GM18873 (cell line): ENCODE results near the gene AKR7A3.
"Not testable (repeated sequence)": the region's sequence is repeated elsewhere in the genome, so short reads cannot be mapped to it uniquely, and the experiment has no call there.

Source experiments
- ATAC-seq: cut with Tn5 transposase; IDR thresholded peaks from one replicate; pipeline ENCODE4 v1.9.1; 2021; ENCODE audit warnings: mild to moderate bottlenecking, moderate library complexity, moderate number of reproducible peaks; ENCODE audit not compliant: unreplicated experiment, low FRiP score

AKR7A3 gene

DNA sequence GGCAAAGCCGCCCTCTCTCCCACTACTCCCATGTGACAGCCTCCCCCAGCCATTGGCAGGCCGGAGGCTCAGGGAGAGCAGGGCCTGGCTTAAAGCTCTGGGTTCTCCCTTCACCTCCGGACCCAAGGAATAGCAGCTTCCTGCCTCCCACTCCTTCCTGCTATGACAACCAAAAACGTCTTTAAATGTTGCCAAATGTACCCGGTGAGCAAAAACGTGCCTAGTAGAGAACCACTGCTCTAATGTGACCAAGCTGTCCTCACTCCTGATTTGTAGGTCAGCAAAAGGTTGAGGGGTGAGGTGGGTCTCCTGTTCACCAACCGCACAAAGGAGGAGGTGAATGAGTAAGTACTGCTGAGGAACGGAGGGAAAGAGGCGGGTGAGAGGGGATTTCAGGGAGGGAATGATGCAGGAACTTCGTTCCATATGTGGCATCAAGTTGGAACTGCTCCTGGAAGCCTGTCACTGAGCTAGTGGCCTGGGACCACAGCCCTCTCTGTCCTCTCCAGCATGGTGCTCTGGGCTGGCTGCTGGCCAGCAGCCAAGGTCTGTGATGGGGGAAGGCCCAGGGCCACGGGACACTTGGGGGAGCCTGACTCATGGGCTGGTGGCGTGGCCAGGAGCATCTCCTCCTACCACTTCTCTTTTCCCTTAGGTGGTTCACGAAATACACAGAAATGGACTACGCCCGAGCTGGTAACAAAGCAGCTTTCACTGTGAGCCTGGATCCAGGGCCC lies 31.2 kb downstream of the AKR7A3 start:
- ATAC-seq = no peak

DNA sequence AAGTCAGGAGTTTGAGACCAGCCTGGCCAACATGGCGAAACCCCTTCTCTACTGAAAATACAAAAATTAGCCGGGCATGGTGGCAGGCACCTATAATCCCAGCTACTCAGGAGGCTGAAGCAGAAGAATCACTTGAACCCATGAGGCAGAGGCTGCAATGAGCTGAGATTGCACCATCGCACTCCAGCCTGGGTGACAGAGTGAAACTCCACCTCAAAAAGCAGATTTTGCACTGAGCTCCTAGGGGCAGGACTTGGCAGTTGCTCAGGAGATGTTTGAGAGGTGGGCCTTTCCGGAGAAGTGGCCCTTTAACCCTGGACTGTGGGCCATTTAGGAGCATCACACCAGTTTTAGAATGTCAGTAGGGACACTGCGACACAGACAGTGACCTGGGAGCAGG lies 32.3 kb downstream of the AKR7A3 start:
- not testable (repeated sequence) for ATAC-seq

DNA sequence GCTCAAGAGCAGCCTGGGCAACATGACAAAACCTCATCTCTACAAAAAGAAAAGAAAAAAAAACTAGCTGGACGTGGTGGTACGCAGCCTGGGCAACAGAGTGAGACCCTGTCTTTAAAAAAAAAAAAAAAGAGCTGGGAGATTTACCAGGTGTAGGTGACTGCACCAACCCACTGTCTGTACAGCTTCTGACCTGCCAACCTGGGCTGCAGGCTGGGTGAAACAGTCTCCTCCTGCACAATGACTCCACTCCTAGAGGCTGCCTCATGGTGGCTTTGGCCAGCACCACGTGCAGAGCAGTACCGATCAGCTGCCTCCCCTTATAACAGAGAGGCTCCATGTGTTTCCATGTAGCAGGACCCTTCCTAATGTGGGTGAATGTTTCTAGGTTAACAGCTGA lies 33.3 kb downstream of the AKR7A3 start:
- no peak for ATAC-seq

DNA sequence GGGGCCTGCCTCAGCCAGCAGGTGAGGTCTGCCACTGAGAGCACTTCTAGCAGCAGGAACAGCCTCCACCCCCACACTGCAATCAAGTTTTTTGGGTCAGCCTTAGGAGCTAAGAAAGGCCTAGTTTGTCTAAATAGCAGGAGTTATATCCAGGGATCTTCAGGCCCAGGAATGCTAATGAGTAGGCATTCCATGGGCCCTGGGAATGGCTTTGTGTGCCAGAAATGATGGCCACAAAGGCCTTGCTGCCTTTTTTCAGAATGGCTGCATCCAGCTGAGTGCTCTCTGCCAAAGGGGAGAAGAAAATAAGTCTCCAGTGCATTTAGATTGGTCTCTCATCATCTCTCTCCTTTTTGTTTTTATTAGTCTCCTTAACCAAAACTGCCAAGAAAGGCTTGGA lies 34.2 kb downstream of the AKR7A3 start:
- no peak for ATAC-seq

DNA sequence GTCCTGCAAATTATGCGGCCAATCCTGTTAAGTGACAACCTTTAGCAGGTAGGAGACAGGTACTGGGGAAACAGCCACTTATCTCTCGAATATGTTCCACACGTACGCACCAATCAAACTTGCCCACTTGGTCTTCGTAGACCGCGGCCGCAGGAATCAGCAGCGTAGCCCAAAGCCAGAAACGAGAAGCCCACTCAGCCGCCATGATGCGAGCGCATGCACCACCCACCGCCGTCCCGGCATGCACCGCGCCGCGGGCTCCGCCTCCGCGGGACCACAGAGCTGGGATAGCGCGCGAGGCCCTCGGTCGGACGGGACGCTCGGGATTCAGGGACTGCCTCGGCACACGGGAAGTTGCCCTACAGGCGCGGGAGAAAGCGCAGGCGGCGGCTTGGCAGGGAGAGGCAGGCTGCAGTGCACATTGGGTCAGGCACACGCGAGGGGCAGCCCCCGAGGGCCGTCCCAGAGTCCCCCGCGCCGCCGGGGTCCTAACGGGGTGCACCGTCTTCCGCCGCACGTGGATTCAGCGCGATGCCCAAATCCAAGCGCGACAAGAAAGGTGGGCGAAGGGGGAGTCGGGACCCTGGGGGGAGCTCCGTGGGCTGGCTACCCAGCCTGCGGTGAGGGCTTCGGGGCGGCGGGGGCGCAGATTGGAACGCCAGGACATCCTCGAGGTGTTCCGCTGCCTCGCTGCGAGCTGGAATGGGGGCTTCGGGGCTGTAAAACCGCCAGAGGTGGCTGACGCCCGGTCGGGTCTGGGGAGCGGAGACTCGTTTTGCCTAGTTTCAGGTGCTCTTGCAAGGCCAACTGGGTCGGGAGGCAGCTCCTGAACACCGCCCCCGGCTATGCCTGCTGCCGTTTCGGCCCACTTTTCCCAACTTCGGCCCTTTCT lies 37.0 kb downstream of the AKR7A3 start, which contains the start of the genes EMC1 and MRTO4:
Gene EMC1 (minus strand): TSS at position 220 of the 892 bp plus-strand sequence. CDS start 15 bp downstream, at position 205.
Gene MRTO4 (plus strand): TSS at position 501 of the 892 bp plus-strand sequence. CDS start 31 bp downstream, at position 532.
- ATAC-seq = peak; percentile 56

DNA sequence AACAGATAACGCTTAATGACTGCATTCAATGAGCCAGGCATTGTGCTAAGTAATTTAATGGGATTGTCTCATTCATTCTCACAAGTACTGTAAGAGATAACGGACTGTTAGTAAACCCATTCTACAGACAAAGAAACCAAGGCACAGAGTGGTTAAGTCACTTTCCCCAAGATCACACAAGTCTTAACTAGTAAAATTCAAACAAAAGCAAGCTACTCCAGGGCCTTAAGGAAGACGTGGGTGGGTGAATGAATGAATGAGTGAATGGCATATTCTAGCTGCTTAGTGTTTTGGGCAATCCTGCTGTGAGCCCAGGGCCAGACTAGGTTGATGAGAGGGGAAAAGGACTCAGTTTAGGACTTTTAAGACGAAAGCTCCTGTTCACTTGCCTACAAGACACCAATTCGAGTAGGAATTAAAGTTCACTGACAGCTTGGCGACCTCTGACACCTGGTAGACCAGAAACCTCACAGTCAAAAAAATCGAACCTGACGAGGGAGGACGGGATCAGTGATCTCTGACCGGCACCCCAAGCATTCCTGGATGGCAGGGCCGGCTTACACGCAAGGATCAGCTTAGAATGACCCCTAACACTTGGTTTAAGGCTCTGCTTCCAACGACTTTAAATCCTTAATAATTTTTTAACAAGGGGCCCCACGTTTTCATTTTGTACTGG lies 37.8 kb downstream of the AKR7A3 start:
- no peak for ATAC-seq

DNA sequence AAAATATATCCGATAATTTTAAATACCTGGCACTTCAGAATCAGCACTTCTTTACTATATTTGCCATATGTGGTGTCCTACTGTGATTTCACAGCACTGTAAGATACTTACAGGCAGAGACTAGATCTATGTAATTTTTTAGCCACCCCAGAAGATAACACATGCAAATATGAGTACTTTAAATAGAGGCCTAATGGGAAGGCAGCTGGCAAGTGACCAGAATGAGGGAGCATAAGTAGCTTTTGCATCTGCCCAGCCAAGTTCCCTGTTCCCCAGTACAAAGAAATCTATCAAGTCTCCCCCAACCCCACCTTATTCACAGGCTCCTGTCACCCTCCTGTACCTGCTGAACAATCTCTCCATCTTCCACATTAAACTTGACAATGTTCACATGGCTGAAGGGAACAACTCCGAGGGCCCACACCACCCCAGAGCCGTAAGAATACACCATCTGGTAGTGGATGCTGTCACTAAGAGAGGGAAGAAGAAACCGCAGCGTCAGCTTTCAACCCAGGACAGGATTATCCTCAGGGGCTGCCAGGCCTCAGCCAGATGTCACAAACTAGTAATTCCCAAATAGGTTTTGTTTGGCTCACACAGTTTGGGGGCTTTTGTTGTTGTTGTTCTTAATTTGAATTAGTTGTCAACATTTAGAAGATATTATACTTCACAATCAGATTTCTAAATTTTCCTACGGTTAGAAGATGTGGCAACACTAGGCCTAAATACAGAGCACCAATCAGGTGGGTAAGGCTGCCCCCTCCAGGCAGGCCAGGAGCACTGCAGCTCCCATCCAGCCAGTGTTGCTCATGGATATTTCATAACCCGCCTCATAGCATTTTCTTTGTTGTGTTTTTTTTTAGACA lies 47.7 kb downstream of the AKR7A3 start:
- ATAC-seq = no peak

DNA sequence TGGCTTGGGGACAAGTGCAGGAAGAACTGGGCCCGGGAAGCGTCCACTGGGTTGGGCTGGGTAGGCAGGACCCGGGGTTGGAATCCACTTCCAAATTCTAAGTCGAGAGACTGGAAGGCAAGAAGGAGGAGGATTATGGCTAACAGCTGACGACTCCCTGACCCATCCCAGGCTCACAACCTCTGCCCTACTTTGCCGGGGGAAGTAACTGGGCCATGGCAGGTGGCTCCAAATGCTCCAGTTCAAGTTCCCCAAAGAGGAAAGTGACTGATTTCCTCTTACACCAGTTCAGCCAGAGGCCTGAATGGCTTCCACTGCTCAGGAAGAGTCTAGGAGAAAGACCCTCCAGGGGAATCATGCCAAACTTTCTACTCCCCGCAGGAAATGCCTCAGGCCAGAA lies 48.7 kb downstream of the AKR7A3 start:
- ATAC-seq = no peak

DNA sequence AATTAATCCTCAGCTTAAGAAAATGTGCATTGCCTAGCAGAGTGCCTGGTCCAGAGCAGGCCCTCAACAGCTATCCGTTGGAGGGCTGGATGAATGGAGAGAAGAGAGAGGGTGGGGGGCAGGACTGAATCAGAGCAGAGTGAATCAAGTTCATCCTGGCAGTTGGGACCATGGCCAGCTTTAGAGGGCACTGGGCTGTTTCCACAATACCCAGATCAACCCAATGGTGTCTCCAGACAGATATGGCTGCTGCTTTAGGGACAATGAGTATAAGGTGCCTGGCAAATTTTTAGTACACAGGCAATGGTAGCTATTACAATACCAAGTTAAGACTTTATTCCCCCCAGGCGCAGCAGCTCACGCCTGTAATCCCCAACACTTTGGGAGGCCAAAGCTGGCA lies 54.3 kb downstream of the AKR7A3 start:
- no peak for ATAC-seq
